Central memory CD4-positive, alpha-beta T cell (primary cell): ENCODE data around the gene SDHA.
A peak's percentile ranks its signal among the peaks of the same experiment; 100 is the strongest.
"Not testable (repeated sequence)": the region's sequence is repeated elsewhere in the genome, so short reads cannot be mapped to it uniquely, and the experiment has no call there.

Experiments used
- DNase-seq: peaks from one replicate; pipeline ENCODE4 v3.0.0; 2022

Gene SDHA

DNA sequence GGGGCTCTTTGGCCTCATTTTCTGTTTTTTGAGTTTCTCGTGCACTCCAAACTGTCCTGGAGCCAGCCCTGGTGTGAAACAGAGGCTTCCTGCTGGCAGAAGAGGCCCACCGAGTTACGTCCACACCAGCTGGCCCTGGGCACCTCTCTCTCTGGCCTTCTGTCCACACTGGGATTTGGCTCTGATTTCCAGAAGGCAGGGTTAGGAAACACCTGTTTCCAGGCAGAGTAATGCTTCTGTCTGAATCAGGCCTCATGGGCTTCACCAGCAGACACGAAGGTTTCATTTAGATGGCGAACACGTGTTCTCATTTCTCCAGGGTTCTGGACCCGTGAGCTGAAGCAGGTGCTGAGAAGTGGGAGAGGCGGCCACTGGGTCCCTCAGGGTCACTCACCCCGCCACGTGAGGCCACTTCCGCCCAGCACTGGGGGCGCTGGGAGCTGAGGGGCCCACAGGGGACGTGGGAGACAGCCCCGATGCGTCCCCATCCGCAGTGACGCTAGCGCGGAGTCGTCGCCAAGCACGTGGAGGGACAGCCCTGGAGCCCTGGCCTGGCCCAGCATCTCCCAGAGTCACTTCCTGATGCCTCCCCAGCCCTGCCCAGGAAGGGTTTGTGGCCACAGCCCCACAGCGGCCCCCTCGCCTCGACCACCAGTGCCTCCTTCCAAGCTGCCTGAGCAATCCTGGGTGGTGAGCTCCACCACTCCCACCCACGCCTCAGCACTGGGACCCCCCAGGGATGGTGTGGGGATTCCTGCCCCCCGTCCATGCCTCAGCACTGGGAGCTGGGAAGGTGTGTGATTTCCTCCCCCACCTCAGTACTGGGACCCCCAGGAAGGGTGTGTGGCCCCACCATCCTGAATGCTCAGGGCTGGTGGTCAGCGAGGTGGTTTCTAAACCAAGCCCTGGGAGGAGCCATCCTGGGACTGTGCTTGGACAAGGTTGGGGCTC lies 31.8 kb upstream of the SDHA start:
- DNase-seq, result no peak

GRCh38 chr5:187042-187431 lies 31.1 kb upstream of the SDHA start:
- DNase-seq, result no peak

DNA sequence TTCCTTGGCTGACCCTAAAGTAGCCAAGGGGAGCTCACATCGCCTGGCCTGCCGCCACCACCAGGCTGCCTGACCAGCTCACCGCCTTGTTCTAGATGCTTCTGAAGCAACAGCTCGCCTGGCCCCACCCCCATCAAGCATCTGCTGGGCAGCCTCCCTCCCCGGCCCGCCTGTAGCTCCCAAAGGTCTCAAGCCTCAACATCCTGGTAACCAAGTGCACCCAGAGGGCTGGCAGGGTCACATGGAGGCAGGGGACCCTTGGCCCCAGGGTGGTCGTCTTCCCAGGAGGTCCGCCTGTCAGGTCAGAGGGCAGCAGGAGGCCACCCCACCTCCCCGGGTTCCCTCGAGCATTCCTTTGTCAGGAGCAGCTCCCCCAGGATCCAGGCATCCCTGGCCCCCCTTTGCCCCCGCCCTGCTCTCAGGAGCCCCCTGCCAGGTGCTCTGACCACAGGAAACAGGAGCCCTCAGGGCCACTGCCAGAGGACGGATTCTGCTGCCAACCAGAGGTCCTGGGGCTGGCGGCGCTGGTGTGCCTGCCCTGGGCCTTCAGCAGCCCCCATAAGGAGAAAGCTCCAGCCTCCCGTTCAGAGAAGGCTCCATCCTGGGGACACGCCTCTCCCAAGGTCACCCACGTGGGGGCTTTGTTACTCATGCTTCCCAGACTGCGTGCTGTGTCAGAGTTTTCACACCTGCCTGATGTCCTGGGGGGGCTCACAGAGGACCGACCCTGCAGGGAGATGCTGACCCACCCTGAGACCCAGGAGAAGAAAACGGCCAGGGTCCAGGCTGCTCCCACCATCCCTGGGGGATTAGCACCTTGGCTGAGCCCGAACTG lies 30.3 kb upstream of the SDHA start:
- DNase-seq, result no peak

DNA sequence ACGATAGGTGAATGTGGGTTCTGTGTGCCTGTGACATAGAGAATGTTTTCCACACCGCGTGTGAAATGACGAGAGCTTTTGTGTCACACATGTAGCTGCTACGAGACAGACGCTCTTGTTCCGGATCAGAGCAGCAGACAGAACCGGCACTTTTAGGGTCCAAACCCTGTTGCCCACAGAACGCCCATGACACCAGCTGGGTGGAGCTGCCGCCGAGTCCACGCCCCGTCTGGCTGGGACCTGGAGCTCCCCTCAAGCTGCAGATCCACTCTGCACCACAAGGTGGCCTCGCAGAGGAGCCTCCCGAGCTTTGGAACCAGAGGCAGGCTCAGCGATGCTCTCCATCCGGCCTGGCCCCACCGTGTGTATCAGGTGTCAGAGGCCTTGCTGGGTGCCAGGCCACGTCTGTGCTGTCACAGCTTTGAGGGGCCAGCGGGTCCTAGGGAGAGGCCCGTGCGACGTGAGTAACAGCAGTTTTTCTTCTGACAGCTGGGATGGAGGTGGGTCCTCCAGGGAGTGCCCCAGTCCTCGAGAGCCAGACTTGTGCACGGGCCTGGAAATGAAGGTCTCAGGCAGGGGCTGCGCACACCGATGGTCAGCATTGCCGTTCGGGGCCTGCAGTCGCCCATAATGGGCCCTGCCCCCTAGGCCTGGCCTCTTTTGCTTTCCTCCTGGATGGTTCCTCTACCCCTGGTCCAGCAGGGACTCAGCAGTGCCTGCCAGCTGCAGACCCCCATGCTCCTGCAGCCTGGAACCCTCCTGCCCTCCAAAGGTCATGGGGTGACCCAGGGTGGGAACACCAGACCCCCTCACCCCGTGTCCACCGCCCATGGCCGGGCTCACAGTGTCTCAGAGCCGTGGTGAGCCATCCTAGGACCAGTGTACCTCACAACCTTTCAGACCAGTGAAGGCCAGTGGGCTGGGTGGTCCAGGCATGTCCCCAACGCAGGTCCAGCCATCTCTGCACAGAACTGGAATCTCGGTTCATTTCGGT lies 29.3 kb upstream of the SDHA start:
- DNase-seq, result peak; percentile 78

GRCh38 chr5:189486-189885 lies 28.6 kb upstream of the SDHA start:
- no peak for DNase-seq

GRCh38 chr5:189976-190365 lies 28.1 kb upstream of the SDHA start:
- DNase-seq, result no peak

GRCh38 chr5:190366-191035 lies 27.6 kb upstream of the SDHA start:
- DNase-seq, result no peak

GRCh38 chr5:191036-191948 lies 26.8 kb upstream of the SDHA start, which contains the start of gene LRRC14B:
TSS of gene LRRC14B (plus strand) at chr5:191495. CDS start at chr5:191539, 44 bp downstream.
- no peak for DNase-seq

DNA sequence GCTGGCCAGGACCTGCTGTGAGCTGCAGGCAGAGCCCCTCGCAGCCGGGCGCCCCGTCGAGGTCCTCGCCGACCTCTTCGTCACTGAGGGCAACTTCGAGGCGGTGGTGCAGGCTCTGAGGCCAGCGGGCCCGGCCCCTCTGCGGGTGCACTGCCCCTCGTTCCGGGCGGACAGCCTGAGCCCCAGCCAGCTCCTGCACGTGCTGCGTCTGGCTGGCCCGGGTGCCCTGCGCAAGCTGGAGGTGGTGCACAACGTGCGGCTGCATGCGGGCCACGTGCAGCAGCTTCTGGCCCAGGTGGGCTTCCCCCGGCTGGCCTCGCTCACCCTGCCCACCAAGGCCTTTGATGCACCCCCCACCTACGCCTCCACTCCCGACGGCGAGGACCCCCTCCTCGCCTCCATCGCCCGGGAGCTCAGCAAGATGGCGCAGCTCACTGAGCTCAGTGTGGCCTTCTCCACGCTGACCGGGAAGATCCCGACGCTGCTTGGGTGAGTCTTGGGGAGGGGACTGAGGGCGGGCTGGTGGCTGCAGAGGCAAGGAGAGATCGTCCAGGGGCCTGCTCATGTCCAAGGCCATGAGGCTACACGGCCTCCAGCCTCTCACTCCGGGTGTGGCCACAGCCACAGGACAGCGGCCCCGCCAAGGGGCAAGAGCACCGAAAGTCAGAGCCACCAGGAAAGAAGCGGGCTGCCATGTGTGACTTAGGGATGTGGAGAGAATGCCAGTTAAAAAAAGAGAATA lies 26.0 kb upstream of the SDHA start:
- DNase-seq, result no peak

DNA sequence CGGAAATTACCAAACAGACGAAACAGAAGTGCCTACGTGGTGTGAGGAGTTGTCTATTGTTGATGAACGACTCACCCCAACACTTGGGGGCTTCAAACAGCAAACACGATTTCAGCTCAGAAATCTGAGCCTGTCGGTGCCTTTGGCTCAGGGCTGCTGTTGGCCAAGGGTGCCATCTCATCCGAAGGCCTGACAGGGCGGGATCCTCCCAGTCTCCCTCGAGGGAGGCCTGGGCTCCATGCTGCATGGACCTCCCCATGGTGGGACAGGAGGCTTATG lies 25.5 kb upstream of the SDHA start:
- no peak for DNase-seq

DNA sequence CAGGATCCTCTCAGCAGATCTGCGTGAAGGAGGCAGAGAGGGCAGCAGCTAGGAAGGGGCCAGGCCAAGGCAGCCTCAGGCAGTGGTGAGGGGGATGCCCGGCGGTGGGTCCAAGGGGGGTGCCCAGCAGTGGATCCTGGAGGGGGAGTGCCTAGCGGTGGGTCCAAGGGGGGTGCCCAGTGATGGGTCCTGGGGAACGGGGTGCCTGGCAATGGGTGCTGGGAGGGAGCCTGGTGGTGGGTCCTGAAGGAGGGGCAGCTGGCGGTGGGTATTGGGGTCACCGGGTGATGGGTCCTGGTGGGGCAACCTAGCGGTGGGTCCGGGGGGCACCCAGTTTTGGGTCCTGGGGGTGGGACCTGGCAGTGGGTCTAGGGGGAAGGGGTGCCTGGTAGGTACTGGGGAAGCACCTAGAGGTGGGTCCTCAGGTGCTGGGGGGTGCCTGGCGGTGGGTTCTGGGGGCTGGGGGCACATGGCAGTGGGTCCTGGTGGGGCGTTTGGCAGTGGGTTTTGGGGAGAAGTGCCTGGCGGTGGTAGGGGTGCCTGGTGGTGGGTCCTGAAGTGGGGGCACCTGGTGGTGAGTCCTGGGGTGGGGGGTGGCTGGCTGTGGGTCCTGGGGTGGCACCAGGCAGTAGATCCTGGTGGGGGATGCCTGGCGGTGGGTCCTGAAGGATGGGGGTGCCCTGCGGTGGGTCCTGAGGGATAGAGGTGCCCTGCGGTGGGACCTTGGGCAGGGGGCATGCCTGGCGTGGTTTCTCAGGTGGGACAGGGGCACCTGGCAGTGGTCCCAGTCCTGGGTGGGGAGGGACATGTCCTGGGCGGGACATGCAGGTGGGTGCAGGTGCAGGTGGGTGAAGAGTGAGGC lies 24.9 kb upstream of the SDHA start:
- no peak for DNase-seq

GRCh38 chr5:194102-194501 lies 24.0 kb upstream of the SDHA start:
- no peak for DNase-seq

DNA sequence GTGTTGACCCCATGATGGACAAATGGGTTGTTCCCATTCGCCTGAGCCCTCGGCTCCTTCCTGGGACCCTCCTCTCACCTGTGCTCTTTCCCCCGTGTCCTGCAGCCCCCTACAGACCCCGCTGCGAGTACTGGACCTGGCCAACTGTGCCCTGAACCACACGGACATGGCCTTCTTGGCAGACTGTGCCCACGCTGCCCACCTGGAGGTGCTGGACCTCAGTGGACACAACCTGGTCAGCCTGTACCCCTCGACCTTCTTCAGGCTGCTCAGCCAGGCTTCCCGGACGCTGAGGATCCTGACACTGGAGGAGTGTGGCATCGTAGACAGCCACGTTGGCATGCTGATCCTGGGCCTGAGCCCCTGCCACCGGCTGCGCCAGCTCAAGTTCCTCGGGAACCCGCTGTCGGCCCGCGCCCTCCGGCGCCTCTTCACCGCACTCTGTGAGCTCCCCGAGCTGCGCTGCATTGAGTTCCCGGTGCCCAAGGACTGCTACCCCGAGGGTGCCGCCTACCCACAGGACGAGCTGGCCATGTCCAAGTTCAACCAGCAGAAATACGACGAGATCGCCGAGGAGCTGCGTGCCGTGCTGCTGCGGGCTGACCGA lies 23.4 kb upstream of the SDHA start:
- no peak for DNase-seq

GRCh38 chr5:195401-196160 lies 22.5 kb upstream of the SDHA start:
- no peak for DNase-seq

DNA sequence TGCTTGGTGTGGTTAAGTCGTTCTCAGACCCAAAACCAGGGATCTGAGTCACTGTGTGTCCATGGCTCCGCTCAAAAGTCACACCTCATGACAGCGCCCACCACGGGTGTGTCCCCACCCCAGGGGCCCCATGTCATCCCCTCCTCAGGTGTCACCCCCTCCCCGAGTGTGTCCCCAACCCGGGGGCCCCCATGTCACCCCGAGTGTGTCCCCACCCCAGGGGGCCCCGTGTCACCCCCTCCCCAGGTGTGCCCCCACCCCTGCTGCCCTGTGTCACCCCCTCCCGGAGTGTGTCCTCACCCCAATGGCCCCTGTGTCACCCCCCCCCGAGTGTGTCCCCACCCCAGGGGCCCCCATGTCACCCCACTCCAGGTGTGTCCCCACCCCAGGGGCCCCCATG lies 21.8 kb upstream of the SDHA start:
- DNase-seq, result no peak

- DNase-seq, result not testable (repeated sequence)
Observed at GRCh38 chr5:197031-197430, 21.1 kb upstream of the SDHA start.

GRCh38 chr5:197892-198489 lies 20.1 kb upstream of the SDHA start:
- DNase-seq, result no peak
